ENCODE results near the gene DUS4L.

DUS4L gene

GRCh38 chr7:107613948-107614347 lies 50.2 kb downstream of the DUS4L start:
- no peak for DNase-seq (ENCODE audit: low read depth in 2 of 2)

GRCh38 chr7:107614425-107614824 lies 50.7 kb downstream of the DUS4L start:
- DNase-seq (ENCODE audit: low read depth in 2 of 2): no peak

DNA sequence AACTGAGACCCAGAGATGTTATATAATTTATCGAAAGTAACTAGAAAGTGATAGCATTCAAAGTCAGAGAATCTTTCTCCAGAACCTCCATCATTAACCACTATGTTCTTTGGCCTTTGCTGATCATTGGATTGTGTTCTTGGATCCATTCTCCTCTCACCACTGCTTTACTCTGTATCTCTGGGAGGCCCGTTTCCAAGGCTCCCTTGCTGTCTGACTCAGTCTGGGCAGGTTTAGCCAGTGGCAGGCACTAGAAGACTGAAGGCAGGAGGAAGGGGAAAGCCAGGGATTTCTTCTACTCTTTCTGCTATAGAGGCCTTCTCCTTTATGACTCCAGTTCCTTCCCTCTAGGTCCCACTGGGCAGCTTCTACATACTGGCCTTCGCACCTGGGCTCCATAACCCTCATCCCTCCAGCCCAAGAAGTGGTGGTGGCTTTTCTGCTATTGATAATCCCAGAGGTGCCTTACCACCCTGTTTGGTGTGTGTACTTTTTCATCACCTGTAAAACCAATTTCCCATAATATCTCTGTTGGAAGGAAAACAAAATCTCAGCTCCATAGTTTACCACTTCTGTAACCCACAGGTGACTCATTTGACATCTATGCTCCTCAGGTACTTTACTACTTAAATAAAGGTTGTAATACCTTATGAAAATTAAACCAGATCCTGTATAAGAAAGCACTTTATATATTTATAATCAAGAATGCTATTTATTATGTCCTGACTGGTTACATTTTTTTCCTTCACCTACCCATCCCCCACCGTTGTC lies 52.3 kb downstream of the DUS4L start:
- no peak for DNase-seq (ENCODE audit: low read depth in 2 of 2)

- no peak for DNase-seq (ENCODE audit: low read depth in 2 of 2)
Observed at GRCh38 chr7:107622429-107622828, 58.7 kb downstream of the DUS4L start.

- DNase-seq (ENCODE audit: low read depth in 2 of 2): no peak
Observed at GRCh38 chr7:107622894-107623293, 59.1 kb downstream of the DUS4L start.

GRCh38 chr7:107627002-107627401 lies 63.2 kb downstream of the DUS4L start:
- no peak for DNase-seq (ENCODE audit: low read depth in 2 of 2)

Measured in stimulated activated CD8-positive, alpha-beta memory T cell treated with anti-CD3 and anti-CD28 coated beads, Interleukin-15, amount 100 ng/mL, for 4 hours (primary cell).